Retinal pigment epithelial cell (primary cell): ENCODE results near the gene TRIM3.

Source experiments
- DNase-seq: peaks from one replicate; pipeline ENCODE4 v3.0.0-alpha.2; 2010; ENCODE audit warnings: low read depth
- H3K4me3 ChIP-seq: 2 replicates; pipeline ENCODE4 v1.5.1; 2011; ENCODE audit warnings: mild to moderate bottlenecking, low read length, control low read depth, moderate library complexity
- TF ChIP-seq, protein P1 (sequence below): conservative IDR thresholded peaks from 2 replicates; pipeline ENCODE4 v1.5.1; 2011; ENCODE audit warnings: low read depth, low read length, control low read depth, inconsistent platforms

Gene TRIM3

DNA sequence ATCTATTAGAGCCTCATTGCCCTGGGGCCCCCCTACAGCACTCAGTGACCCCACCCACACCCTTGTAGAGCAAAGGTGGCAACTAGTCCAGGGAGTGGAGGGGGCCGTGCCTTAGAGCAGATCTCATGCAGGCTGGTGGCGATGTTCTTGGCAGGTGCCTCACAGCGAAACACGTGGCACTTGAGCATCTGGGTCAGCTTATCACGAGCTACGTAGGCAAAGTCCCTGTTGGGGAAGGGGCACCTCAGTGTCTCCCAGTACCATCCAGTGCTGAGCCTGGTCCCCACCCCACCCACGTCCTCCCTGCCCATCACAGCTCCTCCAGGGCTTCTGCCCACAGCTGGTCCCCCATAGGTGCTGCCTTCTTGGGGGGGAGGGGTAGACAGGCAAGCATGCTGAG is 72.3 kb downstream of the TRIM3 start:
- TF ChIP-seq, protein P1, sequence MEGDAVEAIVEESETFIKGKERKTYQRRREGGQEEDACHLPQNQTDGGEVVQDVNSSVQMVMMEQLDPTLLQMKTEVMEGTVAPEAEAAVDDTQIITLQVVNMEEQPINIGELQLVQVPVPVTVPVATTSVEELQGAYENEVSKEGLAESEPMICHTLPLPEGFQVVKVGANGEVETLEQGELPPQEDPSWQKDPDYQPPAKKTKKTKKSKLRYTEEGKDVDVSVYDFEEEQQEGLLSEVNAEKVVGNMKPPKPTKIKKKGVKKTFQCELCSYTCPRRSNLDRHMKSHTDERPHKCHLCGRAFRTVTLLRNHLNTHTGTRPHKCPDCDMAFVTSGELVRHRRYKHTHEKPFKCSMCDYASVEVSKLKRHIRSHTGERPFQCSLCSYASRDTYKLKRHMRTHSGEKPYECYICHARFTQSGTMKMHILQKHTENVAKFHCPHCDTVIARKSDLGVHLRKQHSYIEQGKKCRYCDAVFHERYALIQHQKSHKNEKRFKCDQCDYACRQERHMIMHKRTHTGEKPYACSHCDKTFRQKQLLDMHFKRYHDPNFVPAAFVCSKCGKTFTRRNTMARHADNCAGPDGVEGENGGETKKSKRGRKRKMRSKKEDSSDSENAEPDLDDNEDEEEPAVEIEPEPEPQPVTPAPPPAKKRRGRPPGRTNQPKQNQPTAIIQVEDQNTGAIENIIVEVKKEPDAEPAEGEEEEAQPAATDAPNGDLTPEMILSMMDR, result no peak
- no peak overlapping the region for H3K4me3 ChIP-seq
- DNase-seq, result no peak

DNA sequence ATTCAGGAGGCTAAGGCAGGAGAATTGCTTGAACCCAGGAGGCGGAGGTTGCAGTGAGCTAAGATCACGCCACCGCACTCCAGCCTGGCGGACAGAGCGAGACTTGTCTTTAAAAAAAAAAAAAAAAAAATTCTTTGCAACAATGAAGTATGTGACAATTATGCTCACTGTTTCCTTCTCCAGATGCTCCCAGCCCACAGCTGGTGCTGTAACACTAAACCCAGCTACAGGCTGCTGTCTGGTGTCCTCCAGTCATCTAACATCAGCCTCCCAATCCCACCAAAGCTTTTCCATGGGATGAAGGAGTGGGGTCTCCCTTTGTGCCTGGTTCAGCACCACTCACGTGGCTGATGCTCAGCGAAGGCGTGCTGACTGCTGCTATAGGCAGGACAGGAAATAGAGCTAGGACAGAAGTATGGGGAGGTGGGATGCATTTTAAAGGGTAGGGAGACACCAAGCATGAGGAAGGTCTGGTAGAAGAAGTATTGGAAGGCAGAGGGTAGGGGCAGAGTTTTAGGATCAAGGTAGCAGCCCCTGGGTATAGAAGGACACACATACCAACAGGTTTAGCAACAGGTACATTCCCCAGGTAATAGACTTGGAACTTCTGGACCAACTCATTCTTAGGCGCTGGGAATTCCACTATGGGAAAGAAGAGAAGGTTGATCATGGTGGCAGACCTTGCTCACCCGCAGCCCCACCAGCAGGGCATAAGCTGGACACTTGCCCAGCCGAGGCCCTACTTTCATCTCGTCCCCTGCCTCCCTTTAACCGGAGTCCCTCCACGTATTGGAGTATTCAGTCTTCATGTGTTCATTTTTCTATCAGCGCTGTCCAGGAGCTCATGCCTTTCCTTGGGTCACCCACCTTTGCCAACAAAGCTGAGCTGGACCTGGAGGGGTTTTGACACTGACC is 73.1 kb downstream of the TRIM3 start:
- DNase-seq, result no peak
- no peak overlapping the region for H3K4me3 ChIP-seq
- TF ChIP-seq, protein P1, result no peak
